Transverse colon (tissue), 4 donors: ENCODE results near the gene MMEL1. TPM values are rescaled to one million over a fixed set of nuclear protein-coding genes. Genes with fewer than 3 reads are reported as not detected.
"Not testable (repeated sequence)": the region's sequence is repeated elsewhere in the genome, so short reads cannot be mapped to it uniquely, and the experiment has no call there.

Source experiments
- DNase-seq: peaks from one replicate; pipeline ENCODE4 v3.0.0-alpha.2; 2019
- H3K27ac ChIP-seq, 4 donors: fragments of 200-600 bp; sonication (generic); 2 replicates each; pipeline ENCODE4 v1.5.1; 2016 to 2018; ENCODE audit warnings: inconsistent platforms in 4 of 4
- H3K27me3 ChIP-seq: fragments of 200-600 bp; sonication (generic); 2 replicates; pipeline ENCODE4 v1.5.1; 2017; ENCODE audit warnings: inconsistent platforms
- H3K36me3 ChIP-seq, 4 donors: fragments of 200-600 bp; sonication (generic); 2 replicates each; pipeline ENCODE4 v1.5.1; 2017 to 2019; ENCODE audit warnings: inconsistent platforms in 4 of 4
- H3K4me1 ChIP-seq, 4 donors: fragments of 200-600 bp; sonication (generic); 2 replicates each; pipeline ENCODE4 v1.5.1; 2017 to 2020; ENCODE audit warnings: inconsistent platforms in 4 of 4
- H3K4me3 ChIP-seq, 4 donors: fragments of 200-600 bp; sonication (generic); 1 replicate in 1 of 4; 2 replicates in 3 of 4; pipeline versions ENCODE4 v1.5.1 to v1.6.1; 2017 to 2019; ENCODE audit warnings: inconsistent platforms in 4 of 4
- H3K9me3 ChIP-seq, 2 donors: fragments of 200-600 bp; sonication (generic); 2 replicates each; pipeline ENCODE4 v1.5.1; 2017 to 2019; ENCODE audit warnings: inconsistent platforms in 2 of 2
- EP300 ChIP-seq: sonication (generic); formaldehyde crosslinking; IDR thresholded peaks from one replicate; pipeline ENCODE4 v1.6.1; 2017; ENCODE audit warnings: antibody characterized with exemption, low read depth
- POLR2A ChIP-seq: fragments of 450-650 bp; IDR thresholded peaks from one replicate; pipeline ENCODE4 v1.6.1; 2016; ENCODE audit warnings: antibody characterized with exemption, mild to moderate bottlenecking, moderate library complexity
- POLR2AphosphoS5 ChIP-seq, 3 donors: sonication (generic); formaldehyde crosslinking; IDR thresholded peaks; one replicate each; pipeline ENCODE4 v1.6.1; 2016; ENCODE audit warnings: antibody characterized with exemption in 3 of 3
- WGBS, 2 donors: methylation state at CpG; one replicate each; pipeline ENCODE4 v1.1.5; 2018; ENCODE audit warnings: low coverage in 1 of 2; 5-methylcytosine and 5-hydroxymethylcytosine counted together
- in situ Hi-C, 4 donors: fragments of 200-750 bp; cut with MboI; loops; one replicate each; pipeline versions ENCODE4 v1.15.0 to v1.15.1; 2017; ENCODE audit warnings: low sequenced_read_pairs in 3 of 4, low pct_ligation_motif_present in 1 of 4, low pct_unique_long_range_greater_than_20kb in 1 of 4
- intact Hi-C: fragments of 100-400 bp; cut with DNase I; formaldehyde crosslinking; loops from one replicate; pipeline ENCODE4 v1.15.1; 2023; ENCODE audit warnings: low total_unique reads
- total RNA-seq, 4 donors: library from RNA; depleted of rRNA; stranded (reverse); fragments of >200 nt; gene quantifications; one replicate each; pipeline ENCODE4 v1.1.0, GENCODE V29; 2016
- TF ChIP-seq, protein P1 (sequence below), 5 experiments: fragments of 200-600 bp in 3 of 5; fragments of 450-650 bp in 2 of 5; sonication (generic) in 3 of 5; IDR thresholded peaks; 1 replicate in 2 of 5; 2 replicates in 3 of 5; pipeline ENCODE4 v1.5.1; 2016 to 2017; ENCODE audit warnings: antibody characterized with exemption in 5 of 5, inconsistent platforms in 3 of 5, mild to moderate bottlenecking in 2 of 5, moderate library complexity in 1 of 5

MMEL1 gene
- total RNA-seq, 4 donors from 2014 or later: 10.5 to 16.7 (median 12.4) TPM; not detected in 1

DNA sequence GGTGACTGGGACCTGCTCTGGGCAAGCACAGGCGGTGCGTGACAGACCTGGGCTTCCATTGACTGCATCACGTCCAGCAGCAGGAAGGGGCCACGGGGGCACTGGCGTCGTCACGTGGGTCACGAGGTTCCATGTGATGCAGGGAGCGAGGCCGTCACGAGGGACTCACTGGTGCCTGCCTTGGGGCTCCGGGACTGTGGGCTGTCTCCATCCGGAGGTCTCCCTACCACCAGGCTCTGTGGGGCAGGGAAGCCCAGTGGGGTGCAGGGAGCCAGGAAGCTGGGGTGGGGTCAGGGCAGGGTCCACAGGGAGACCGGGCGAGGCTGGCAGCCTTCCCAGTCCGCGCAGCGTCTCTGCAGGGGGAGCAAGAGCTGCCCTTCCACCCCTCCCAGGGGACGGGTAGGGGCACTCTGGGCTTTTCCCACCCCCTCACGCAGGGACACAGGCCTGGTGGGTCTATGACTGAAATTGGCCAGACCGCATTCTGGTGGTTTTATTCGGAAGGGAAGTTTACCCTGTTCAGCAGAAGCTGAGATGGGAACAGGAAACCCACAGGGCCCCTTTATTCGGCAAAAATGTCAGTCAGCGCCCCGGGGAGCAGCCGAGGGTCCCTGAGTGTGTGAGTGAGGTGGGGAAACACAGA lies 77.1 kb downstream of the MMEL1 start:
- no peaks in the 10 kb centered on the region for H3K27me3 ChIP-seq

DNA sequence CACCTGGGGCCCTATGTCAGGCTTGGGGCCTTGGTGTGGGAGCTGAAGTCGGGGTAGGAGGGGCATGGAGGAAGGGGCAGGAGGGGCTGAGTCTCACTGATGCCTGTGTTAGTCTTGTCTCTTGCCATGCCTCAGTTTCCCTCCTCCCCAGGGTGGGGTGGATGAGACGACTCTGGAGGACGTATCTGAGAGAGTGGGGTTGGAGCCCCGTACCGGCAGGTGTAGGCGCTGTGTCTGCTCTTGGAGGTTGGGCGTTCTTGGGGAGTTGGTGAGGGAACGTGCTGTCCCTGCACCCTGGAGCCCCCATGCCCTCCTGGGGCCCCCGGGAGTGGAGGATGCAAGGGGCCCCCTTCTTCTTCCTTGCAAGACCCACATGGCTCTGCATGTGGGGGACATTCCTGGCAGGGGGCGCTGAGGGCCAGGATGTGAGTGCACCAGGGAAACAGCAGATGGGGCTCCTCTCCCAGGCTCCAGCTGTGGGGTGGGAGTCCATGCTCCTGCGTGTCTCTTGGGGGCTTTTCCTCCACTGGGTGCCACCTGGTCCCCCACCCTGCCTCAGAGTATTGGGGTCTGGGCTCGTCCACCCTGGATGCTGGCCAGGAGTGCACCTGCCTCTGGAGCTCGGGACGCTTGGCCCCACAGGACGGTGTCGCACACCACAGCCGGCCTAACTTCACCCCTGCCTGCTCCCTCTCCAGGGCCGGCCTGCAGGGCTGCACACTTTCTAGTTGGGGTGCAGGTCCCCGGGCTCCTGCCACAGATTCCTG lies 78.0 kb downstream of the MMEL1 start:
- WGBS, 2 donors: 47% methylated on average over 18 of the region's 19 CpGs; no CpG with 5 or more reads in 1 of the 2 donors
- Histone ChIP-seq H3K36me3 (no peaks in the 10 kb centered on the region), H3K4me1 (peaks cover 21 to 50% (median 36%) of the 10 kb centered on the region in 4 donors), H3K27me3 (no peaks in the 10 kb centered on the region), H3K27ac (peak overlapping the region; percentile 93 to 96 (median 94)), H3K9me3 (no peaks in the 10 kb centered on the region), H3K4me3 (peak overlapping the region in 3 of 4 donors; percentile 59 to 78 (median 66))
- peak; percentile 49 for DNase-seq
- TF ChIP-seq EP300 (no peak), POLR2A (no peak), POLR2AphosphoS5 (IDR thresholded peaks at IDR 0.05) (no peak)
- TF ChIP-seq, protein P1, sequence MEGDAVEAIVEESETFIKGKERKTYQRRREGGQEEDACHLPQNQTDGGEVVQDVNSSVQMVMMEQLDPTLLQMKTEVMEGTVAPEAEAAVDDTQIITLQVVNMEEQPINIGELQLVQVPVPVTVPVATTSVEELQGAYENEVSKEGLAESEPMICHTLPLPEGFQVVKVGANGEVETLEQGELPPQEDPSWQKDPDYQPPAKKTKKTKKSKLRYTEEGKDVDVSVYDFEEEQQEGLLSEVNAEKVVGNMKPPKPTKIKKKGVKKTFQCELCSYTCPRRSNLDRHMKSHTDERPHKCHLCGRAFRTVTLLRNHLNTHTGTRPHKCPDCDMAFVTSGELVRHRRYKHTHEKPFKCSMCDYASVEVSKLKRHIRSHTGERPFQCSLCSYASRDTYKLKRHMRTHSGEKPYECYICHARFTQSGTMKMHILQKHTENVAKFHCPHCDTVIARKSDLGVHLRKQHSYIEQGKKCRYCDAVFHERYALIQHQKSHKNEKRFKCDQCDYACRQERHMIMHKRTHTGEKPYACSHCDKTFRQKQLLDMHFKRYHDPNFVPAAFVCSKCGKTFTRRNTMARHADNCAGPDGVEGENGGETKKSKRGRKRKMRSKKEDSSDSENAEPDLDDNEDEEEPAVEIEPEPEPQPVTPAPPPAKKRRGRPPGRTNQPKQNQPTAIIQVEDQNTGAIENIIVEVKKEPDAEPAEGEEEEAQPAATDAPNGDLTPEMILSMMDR (IDR thresholded peaks at IDR 0.05): peak; percentile 29 to 72 (median 50)
- intact Hi-C loops: no loop called here
- in situ Hi-C loops: loop anchor here in 1 of 4 donors (25.0 kb wide), 1 partner anchor 143 kb away; the partner anchor contains the start of gene PEX10

More for the DNA sequence above, 77.1 kb downstream of the MMEL1 start:
- Histone ChIP-seq H3K9me3 (no peaks in the 10 kb centered on the region), H3K27ac (peak overlapping the region; percentile 93 to 96 (median 94)), H3K4me3 (peak overlapping the region; percentile 59 to 78 (median 66)), H3K4me1 (peaks cover 21 to 49% (median 35%) of the 10 kb centered on the region in 4 donors), H3K36me3 (no peaks in the 10 kb centered on the region)
- 0% methylated on average over 26 of the region's 26 CpGs; no CpG with 5 or more reads in 1 of the 2 donors for WGBS, 2 donors
- TF ChIP-seq POLR2AphosphoS5 (IDR thresholded peaks at IDR 0.05) (peak; percentile 80 to 85 (median 81)), POLR2A (peak; percentile 64), EP300 (no peak)
- TF ChIP-seq, protein P1 (IDR thresholded peaks at IDR 0.05): no peak
- peak; percentile 88 for DNase-seq
- in situ Hi-C loops: loop anchor here in 1 of 4 donors (25.0 kb wide), 1 partner anchor 143 kb away; the partner anchor contains the start of gene PEX10
- intact Hi-C loops: no loop called here

DNA sequence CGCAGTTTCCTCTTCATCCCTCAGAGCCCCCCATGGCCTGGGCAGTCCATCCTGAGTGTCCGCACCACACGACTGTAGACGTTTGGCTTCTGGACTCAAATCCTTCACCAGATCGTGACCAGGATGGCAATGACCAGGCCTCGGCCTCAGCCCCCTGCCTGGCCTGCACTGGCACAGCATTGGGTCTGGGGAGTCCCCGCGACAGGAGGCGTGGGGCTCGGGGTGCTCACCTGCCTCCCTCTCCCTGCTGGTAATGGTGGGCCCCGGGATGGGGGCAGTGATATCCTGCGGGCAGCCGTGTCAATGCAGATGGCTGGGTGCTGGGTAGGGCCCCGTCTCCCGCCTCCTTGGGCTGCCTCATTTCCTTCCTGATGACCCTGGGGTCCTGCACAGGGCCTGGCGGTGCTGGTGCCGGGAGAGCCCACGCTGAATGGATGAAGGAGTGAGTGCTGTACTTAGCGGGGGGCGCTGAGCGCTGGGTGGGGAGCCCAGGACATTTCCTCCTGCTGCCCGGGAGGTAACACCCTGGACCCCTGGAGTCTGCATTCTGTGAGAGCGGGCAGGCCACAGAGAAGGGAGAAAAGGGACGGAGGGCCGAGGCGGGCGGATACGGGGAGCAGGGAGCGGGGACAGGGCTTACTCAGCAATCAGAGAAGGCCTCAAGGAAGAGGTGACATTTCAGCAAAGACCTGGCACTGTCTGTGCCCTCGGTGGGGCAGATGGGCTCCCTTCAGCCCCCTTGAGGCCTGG lies 78.8 kb downstream of the MMEL1 start:
- 84 to 96% methylated on average over 13 to 30 of the region's 30 CpGs for WGBS, 2 donors
- Histone ChIP-seq H3K36me3 (no peaks in the 10 kb centered on the region), H3K27ac (peak overlapping the region in 1 of 4 donors; percentile 96), H3K4me1 (peaks cover 25 to 52% (median 41%) of the 10 kb centered on the region in 4 donors), H3K4me3 (no peak overlapping the region), H3K27me3 (no peaks in the 10 kb centered on the region), H3K9me3 (no peaks in the 10 kb centered on the region)
- intact Hi-C loops: no loop called here
- no peak for DNase-seq
- in situ Hi-C loops: loop anchor here in 1 of 4 donors (25.0 kb wide), 1 partner anchor 142 kb away; the partner anchor contains the start of gene PEX10
- no peak for TF ChIP-seq POLR2AphosphoS5 (IDR thresholded peaks at IDR 0.05)
- TF ChIP-seq POLR2A: no peak
- TF ChIP-seq EP300: no peak
- TF ChIP-seq, protein P1 (IDR thresholded peaks at IDR 0.05): no peak

DNA sequence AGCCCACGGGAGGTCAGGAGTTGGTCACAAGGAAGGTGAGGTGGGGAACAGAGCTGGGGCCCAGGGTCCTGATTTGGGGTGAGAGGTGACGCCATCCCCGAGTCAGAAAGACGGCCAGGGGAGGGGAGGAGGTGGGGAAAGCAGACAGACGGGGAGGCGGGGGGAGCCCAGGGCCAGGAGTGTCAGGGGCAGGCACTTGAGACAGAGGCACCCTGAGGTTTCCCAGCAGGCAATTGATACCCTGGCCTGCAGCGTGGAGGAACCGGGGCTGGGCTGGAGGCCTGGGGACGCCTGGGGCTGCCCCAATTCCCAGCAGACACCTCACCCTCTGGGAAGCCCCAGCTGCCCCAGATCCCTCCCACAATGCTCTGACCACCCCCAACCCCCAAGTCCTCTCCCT lies 79.7 kb downstream of the MMEL1 start:
- H3K27me3 ChIP-seq, DNase-seq, H3K9me3 ChIP-seq, intact Hi-C loops, H3K27ac ChIP-seq, H3K4me3 ChIP-seq, H3K36me3 ChIP-seq: not testable (repeated sequence)
- WGBS, 2 donors: 77% methylated on average over 6 of the region's 9 CpGs; no CpG with 5 or more reads in 1 of the 2 donors
- peaks cover 31 to 51% (median 42%) of the 10 kb centered on the region in 4 donors for H3K4me1 ChIP-seq
- in situ Hi-C loops: loop anchor here in 1 of 4 donors (25.0 kb wide), 1 partner anchor 141 kb away; the partner anchor contains the start of gene PEX10
